ENCODE results near the gene CNTNAP3B.
"Not testable (repeated sequence)": the region's sequence is repeated elsewhere in the genome, so short reads cannot be mapped to it uniquely, and the experiment has no call there.

Gene CNTNAP3B

DNA sequence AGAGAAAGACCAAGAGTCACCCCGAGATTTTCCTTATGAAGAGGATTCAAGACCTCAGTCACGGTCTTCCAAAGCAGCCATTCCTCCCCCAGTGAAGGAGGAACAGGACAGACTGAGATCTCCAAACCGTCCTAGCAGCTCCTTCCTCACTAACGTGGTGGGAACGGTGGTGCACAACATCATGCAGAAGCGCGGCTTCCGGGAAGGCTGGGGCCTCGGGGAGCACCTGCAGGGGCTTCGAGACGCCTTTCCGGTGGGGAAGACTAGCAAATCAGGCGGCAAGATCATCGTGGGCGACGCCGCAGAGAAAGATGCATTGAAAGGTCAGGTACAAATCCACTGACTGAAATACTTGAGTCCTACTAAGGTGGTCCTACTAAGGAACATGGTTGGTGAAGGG is 154.3 kb downstream of the CNTNAP3B start:
- not testable (repeated sequence) for DNase-seq

DNA sequence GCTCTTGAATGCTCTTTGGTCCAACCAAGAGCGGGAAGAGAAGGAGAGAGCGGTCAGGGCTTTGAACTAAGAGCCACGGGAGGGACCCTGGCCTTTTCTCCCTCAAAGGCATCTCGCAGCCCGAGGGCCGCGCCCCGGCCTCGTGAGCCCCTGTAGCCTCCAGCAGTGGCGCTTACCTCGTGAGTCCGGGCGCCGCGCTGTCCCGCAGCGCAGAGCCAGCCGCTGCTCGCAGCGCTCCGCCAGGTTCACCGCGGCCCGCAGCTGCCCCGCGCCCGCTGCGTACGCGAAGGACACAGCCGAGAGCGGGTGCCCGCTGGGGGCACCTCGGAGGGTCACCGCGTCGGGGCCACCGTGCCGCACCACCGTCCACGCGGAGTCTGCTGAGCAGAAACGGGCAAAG is 176.2 kb downstream of the CNTNAP3B start:
- not testable (repeated sequence) for DNase-seq

DNA sequence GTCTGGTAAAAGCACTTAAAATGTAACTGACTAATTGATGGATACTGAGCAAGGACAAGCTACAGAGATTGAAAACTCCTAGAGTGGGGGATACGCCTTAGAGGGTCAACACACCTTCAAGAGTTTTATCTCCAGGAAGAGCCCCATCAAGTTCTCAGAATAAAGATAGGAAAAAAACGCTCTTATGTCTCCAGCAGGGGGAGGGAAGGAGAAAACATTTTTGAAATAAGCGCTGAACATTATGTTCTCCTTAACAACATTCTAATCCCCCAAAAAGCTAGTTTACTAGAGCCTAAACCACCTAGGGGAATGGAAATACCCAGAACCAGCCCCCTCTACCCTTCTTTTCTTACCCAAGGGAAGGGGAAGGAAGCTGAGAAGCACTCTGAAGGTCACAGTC is 187.5 kb downstream of the CNTNAP3B start:
- not testable (repeated sequence) for DNase-seq

DNA sequence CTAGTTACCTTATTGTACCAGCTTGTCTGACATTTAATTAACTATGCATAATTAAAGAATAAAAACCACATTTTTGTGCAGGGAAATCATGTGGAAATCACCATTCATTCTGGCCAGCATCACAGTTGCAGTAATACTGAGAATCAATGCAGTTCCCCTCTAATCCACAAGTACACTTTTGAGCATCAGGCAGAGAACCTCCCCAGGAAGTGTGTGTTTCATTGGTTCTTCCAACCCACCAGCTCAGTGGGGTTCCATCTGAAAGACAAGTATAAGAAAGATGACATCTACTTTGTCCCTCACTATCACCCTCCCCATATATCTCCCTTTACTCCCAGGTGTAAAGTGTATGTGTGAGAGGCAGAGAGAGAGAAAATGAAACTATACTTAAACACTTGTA is 191.1 kb downstream of the CNTNAP3B start:
- DNase-seq: not testable (repeated sequence)

DNA sequence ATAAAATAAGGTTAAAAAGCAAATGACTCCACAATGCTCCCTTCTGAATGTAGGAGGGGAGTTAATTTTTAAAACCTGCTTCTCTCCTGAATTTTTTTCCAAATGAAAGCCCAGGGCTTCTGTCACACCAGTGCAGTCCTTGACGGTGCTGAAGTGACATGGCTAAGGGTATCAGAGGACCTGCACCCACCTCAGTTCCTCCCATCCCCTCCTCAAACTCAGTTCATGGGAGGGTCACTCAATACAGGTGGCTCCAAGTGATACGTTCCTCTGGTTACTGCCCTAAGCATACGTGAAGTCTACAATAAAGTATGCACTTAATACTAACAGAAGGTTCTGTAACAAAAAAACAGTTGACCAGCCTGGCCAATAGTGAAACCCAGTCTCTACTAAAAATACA is 193.5 kb downstream of the CNTNAP3B start:
- DNase-seq: not testable (repeated sequence)

DNA sequence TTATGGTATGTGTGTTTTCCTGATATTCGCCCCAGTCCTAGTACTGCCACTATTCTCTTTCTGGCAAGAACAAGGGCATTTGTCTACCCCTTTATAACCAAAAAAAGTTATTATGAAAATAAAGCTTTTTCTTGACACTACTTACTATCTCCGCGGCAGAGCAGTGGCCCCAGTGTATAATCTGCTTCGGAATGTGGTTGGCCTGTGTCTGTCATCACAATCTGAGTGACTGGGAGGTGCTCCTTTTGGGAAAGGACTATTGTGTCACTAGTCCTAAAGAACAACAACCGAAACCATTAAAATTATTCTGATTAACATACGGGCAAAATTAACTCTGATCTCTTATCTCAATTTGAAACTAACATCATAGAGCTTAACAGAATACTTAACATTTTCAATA is 200.1 kb downstream of the CNTNAP3B start:
- DNase-seq: not testable (repeated sequence)

DNA sequence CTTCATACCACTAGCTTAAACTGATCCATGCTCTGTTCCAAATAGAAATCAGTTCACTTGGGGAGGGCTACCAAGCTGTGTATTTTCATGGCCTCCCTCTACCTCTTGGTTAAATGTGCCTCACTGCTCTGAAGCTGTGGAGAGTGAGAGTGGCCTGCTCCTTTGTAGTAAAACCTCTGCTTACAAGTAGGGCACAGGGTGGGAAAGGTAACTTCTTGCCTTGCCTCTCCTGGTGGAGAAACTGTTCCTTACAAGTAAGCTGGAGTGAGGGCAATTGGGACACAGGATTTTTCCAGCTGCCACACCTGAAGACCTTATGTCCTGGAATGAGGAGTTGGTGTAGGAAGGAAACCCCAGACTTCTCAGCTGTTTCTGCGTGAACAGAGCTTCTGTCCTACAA is 211.9 kb downstream of the CNTNAP3B start:
- not testable (repeated sequence) for DNase-seq

DNA sequence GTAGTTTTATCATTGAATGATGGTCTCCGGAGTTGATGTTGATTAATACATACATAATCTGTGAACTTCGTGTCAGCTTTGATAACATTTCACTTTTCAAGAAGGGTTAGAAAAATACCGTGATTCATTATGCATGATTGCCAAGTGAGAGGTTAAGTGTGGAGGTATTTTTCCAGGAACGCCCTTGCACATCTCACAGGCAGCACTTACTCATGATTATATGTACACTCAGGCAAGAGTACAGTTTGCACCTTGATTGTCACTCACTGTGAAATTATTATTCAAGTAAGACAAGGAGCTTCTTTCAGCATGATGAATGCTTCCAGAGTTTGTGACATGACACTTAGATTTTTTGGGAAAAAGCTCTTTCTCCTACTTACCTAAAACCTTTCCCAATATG is 223.7 kb downstream of the CNTNAP3B start:
- DNase-seq: not testable (repeated sequence)

DNA sequence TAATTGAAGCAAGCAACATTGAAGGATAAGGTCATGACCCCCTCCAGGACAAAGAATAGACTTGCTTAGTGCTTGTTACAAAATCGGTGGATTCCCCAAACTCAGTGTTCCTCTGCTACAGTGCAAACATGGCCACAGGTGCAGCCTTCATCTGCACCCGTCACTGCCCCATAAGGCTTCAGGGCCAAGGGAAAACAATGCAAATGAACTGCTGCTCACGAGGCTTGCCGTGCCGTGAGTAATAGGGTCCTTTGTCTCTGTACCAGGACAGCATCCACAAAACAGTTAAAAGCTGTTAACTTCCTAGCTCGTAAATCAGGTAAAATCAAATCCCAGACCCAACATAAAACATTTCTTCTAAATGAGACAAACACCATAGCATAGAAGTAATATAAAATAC is 226.5 kb downstream of the CNTNAP3B start:
- not testable (repeated sequence) for DNase-seq

DNA sequence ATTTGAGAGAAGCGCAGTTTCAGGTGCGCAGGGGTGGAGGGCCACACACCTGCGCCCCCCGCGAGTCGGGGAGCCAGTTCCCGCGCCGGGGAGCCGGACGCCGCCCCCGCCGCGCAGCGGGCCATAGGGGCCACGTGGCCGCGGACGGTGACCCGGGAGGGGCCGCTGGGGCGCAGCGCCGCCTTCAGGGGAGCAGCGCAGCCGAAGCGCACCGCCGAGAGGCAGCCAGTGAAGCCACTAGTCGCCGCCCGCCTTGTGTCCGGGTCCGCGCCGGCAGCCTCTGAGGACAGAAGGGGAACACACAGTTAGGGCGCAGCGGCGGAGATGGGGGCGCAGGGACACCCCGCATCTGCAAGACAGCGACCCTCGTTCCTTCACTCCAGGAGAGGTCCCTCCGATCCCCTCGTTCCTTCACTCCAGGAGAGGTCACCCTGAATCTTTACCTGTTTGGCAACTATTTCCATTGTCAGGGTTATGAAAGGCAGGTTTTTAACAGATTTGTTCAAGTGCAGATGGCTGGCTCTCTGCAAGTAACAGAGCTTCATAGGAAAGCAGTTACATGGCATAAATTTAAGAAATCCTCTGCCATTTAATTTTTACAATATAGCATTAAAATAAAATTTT is 230.4 kb downstream of the CNTNAP3B start:
- not testable (repeated sequence) for DNase-seq

DNA sequence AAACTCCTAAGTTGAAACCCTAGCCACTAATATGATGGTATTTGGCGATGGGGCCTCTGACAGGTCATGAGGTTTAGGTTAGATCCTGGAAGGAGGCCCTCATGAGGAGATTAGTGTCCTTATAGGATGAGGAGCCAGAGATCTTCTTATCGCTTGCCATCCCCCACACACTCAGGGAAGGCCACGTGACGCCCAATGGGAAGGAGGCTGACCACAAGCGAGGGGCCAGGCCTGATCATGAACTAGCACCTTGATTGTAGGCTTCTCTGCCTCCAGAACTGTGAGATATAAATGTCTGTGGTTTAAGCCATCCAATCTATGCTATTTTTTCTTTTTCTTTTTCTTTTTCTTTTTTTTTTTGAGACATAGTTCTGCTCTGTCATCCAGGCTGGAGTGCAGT is 254.7 kb downstream of the CNTNAP3B start:
- DNase-seq: not testable (repeated sequence)

DNA sequence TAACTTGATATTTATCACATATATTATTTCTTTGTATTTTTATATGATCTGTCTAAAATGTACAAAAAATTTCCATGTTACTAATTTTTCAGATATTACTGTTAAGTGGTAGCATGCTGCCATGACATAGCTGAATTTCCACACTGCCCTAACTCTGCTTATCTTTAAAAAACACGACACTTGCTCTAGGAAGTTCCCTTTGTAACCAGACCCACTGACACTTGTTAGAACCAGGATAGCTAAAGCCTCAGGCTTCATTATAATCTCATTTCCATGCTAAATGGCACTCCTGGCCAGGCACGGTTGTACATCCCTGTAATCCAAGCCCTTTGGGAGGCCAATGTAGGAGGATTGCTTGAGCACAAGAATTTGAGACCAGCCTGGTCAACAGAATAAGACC is 273.8 kb downstream of the CNTNAP3B start:
- DNase-seq: not testable (repeated sequence)

DNA sequence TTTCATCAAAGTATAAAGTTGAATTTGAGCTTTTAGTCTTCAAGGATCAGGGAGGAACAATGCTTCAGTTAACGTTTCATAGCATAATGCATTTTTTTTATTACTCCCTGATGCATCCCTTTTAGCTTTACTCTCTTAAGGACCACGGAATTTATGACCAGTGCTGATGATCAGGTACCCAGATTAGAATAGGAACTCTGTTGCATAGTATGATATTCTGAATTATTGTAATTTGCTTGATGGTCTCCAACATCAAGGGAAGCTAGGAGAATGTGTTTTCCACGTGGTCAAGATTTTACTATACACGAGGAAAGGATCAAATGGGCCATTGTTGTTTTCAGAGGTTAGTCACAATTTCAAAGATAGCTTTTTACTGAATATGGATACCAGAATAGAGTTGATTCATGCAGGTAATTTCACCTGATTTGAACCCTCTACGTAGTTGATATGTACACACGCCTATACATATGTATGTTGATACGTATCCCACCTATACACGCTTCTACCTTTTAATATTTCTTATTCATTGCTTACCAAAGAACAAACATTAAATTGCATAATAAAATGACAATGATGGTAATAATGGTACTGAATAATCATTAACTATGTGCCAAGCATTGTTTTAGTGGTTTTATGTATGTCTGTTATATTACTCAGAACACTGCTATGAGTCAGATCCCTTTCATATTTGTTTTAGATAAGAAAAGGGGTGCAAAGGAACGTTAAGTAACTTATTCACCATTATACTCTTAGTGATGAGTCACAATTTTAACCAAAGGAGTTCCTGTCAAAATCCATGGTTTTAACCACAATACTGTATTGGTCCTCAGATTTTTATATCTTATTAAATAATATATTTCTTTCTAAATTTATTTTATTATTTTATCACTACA is 277.1 kb downstream of the CNTNAP3B start:
- not testable (repeated sequence) for DNase-seq

DNA sequence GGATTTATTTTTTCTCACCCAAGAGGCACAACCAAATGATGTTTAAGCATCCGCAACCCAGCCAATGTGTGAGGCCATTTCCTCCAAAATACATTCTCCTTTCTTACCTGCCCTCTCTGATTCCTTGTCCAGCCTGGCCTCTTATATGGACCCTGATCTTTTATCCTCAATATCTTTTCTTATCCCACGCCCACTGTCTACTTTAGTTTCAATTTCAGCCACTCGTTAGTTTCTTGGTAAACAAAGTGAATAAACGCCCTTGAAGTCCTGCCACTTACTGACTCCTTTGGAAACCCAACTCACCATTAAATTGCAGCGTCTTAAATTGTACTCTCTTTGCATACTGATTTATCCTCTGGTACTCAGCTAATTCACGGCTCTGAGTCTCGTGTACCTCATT is 281.4 kb downstream of the CNTNAP3B start:
- DNase-seq: not testable (repeated sequence)

Data from inflammatory macrophage treated with lipopolysaccharide for 1 hour (primary cell).